Left renal cortex interstitium (tissue), 4 donors: ENCODE measurements around the gene RBM44. TPM values are rescaled to one million over a fixed set of nuclear protein-coding genes. Genes with fewer than 3 reads are reported as not detected.

ENCODE experiments used
- DNase-seq, 4 donors: peaks; one replicate each; pipeline ENCODE4 v3.0.0-alpha.2; 2013; ENCODE audit warnings: low read depth in 4 of 4, low spot score in 2 of 4, missing footprints in 1 of 4
- polyA plus RNA-seq, 4 donors: library from polyadenylated mRNA; unstranded; fragments of 120-200 nt; gene quantifications; one replicate each; pipeline ENCODE4 v1.2.1, GENCODE V29; 2013; ENCODE audit not compliant: insufficient read length in 4 of 4

The RBM44 gene
- polyA plus RNA-seq, 4 donors = 0.30 to 1.4 (median 0.68) TPM

- DNase-seq = no peak
These were observed 70.9 kb downstream of the RBM44 start for GRCh38 chr2:237869343-237870102.

GRCh38 chr2:237870126-237870525 is 71.5 kb downstream of the RBM44 start:
- no peak for DNase-seq

GRCh38 chr2:237870754-237871651 is 72.4 kb downstream of the RBM44 start:
- no peak for DNase-seq

GRCh38 chr2:237872178-237872887 is 73.8 kb downstream of the RBM44 start:
- no peak for DNase-seq

- no peak for DNase-seq
These were observed 74.8 kb downstream of the RBM44 start for GRCh38 chr2:237873421-237873831.

GRCh38 chr2:237873897-237874551 is 75.4 kb downstream of the RBM44 start:
- no peak for DNase-seq

- no peak for DNase-seq
These were observed 76.1 kb downstream of the RBM44 start for GRCh38 chr2:237874585-237875161.

- DNase-seq = no peak
These were observed 76.9 kb downstream of the RBM44 start for GRCh38 chr2:237875256-237876060.

- no peak for DNase-seq
These were observed 77.5 kb downstream of the RBM44 start for GRCh38 chr2:237876061-237876526.

GRCh38 chr2:237876532-237876931 is 78.0 kb downstream of the RBM44 start:
- DNase-seq = no peak

GRCh38 chr2:237876951-237877491 is 78.4 kb downstream of the RBM44 start:
- no peak for DNase-seq

GRCh38 chr2:237877576-237878307 is 79.2 kb downstream of the RBM44 start:
- no peak for DNase-seq

GRCh38 chr2:237878321-237879057 is 79.9 kb downstream of the RBM44 start:
- DNase-seq = no peak

- no peak for DNase-seq
These were observed 80.5 kb downstream of the RBM44 start for GRCh38 chr2:237879058-237879430.

GRCh38 chr2:237879991-237880560 is 81.5 kb downstream of the RBM44 start:
- no peak for DNase-seq

GRCh38 chr2:237882510-237883481 is 84.2 kb downstream of the RBM44 start:
- no peak for DNase-seq
